Activated T-cell treated with anti-CD3 and anti-CD28 coated beads for 24 hours (primary cell): Measurements from ENCODE around the gene CNNM3.
"Not testable (repeated sequence)": the region's sequence is repeated elsewhere in the genome, so short reads cannot be mapped to it uniquely, and the experiment has no call there.

ENCODE experiments used
- DNase-seq: peaks from one replicate; pipeline ENCODE4 v3.0.0-alpha.2; 2020; ENCODE audit warnings: low read depth

Gene CNNM3

GRCh38 chr2:96798733-96799622 lies 17.1 kb upstream of the CNNM3 start:
- DNase-seq = no peak

DNA sequence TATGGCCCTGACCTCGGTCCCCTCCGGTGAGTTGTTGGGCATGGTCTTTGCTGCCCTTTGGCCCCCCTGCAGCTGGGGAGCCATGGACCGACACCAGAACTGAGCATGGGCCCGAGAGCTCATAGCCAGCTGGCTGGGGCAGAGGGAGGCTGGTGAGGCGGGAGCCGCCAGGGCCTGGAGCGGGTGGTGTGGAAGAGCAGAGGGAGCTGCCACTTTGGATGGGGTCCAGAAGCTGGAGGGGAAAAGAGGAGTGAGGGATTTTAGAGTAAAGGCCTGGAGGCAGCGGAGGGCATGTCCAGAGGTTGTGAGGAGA lies 16.5 kb upstream of the CNNM3 start:
- no peak for DNase-seq

GRCh38 chr2:96800061-96801004 lies 15.7 kb upstream of the CNNM3 start:
- DNase-seq = no peak

GRCh38 chr2:96801005-96801785 lies 14.9 kb upstream of the CNNM3 start:
- peak; percentile 67 for DNase-seq

GRCh38 chr2:96801786-96802595 lies 14.1 kb upstream of the CNNM3 start:
- DNase-seq = no peak

DNA sequence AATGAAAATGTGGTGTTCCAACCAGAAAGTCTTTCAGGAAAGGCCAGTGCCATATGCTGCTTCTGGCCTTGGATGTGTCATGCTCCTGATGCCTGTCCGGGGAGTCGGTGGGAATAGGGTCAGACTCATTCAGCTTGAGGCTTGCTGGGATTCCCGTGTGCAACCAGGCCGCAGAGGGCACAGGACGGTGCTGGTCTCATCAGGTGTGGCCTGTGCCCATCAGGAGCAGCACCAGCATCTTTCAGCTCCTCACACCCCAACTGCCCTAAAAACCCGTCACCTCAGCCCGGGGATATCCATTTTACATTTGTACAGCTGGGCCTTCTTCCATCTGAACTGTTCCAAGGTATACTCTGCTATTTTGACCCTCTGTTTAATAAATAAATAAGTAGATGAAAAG lies 13.3 kb upstream of the CNNM3 start:
- DNase-seq = no peak

GRCh38 chr2:96804986-96805385 lies 11.1 kb upstream of the CNNM3 start:
- DNase-seq = no peak

- not testable (repeated sequence) for DNase-seq
These were observed 10.1 kb upstream of the CNNM3 start for GRCh38 chr2:96805946-96806345.

DNA sequence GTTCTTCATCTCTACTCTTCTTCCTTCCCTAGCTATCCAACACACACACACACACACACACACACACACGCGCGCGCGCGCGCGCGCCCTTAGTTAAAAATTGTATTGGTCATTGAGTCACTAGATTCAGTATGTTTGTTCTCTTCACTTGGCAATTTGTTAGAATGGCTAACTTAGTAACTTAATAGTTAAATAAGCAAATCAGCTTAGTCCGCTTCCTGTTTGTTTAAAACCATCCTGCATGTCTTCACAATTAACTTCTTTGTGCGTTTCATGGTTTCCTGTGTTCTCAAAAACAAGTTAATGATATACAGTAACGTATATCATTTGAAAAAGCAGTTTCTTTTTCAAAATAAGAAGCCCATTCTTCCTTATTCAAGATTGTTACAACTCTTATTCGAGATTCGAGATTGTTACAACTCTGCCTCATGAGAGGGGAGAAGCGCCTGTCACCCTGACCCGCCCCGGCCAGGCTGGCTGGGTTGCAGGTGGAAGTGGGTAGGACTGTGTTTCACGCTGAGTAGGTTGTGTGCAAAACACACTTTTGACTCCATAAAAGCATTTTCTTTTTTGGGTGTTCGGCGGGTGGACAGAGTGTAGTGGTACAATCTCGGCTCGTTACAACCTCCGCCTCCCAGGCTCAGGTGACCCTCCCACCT lies 9.5 kb upstream of the CNNM3 start:
- DNase-seq = no peak

- no peak for DNase-seq
These were observed 9.0 kb upstream of the CNNM3 start for GRCh38 chr2:96807127-96807471.

DNA sequence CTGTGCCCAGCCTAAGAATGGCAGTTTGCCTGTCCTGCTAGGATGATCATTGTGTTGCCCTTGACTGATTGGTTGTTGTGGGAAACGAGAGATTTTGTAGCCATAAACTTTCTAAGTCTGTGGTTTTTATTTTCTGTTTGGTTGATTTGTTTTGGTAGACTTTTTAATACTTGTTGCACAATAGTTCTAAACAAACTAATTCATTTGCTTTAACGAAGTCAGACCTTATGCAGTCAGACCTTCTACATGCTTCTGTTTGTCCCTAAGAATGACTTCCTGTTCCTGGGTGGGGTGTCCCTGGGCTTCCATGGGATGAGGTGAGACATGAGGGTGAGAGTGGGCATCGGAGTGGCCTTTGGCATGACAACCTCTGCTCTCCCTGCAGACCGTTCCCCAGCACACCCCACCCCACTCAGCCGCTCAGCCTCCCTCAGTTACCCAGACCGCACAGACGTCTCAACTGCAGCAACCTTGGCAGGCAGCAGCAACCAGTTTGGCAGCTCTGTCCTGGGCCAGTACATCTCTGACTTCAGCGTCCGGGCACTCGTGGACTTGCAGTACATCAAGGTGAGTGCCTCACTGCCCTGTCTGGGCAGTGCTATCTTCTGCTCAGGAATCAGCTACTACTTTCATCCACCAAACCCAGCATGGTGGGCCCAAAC lies 7.8 kb upstream of the CNNM3 start:
- DNase-seq = no peak

GRCh38 chr2:96809216-96809882 lies 6.7 kb upstream of the CNNM3 start:
- DNase-seq = no peak

DNA sequence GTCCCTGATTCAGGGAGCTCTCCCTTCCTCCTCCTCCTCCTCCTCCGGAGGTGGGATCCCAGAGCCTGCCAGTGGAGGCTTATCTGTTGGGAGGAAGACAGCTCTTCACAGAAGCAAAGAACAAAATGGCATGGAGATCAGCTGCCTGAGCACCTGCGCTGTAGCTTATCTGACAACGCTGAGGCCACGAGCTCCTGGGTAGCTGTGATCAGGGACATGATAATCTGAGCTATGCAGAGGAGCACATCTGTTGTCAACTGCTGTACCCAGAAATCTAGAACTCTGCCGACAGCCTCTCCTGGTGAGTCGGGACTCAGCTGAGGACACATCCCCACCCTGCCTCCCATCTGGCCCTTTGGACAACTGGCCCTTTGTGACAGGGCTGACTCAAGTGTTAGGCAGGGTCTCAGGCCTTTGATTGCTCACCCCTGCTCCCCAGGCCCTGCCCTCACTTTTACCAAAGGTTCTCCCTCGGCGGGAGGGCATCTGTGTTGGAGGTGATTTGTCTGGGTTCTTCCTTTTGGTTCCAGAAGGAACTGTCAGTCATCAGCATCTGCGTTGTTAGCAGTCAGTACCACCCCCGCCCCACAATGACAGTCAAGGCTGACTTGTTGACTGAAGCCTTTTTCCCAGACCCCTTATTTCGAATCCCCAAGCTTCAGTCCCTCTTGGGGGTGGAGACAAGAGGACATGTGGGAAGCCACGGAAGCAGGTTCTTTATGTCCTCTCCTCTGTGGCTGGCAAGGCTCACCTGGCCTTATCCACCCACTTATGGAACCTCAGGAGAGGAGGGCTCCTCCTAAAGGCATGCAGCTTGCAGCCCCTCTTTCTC lies 5.9 kb upstream of the CNNM3 start:
- DNase-seq = no peak

- no peak for DNase-seq
These were observed 5.3 kb upstream of the CNNM3 start for GRCh38 chr2:96810783-96811192.

DNA sequence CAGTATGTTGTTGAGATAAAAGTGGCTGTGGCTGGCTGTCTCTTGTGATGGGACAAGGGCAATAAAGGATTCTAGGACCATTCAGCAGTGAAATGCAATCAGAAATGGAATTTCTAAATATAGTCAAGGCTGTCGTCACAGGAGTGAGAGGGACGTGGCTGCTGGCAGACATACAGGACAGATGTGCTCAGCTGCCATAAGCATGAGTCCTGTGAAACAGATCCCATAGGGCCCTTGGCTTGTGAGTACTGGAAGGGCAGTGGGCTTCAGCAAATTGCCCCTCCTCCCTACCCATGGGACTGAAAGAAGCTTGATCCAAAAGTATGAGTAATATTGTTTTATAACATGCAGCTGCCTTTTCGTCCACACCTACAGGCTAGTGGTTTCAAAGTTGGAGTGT lies 4.2 kb upstream of the CNNM3 start:
- DNase-seq = no peak

DNA sequence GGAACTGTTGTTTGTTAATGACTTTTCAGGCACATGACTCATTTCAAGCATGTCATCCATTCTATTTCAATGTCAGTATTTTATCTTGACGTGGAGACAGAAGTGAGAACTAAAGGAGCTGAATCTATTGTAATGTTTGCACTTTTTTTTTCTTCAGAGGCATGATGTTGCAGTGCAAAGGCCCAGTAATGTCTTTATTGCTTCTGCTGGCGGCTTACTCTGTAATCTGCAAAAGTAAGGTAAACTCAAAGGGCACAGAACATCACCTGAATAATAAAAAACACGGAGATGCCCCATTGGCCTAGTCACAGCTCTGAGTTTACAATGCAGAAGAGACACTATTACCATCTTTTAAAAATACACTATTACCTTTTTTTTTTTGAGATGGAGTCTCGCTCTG lies 2.4 kb upstream of the CNNM3 start:
- DNase-seq = no peak

GRCh38 chr2:96815326-96816126 lies 542 bp upstream of the CNNM3 start:
- peak; percentile 20 for DNase-seq
